WTC11 (cell line): ENCODE data around the gene PLTP.

Experiments
- CTCF ChIP-seq: fragments of 200-600 bp; IDR thresholded peaks from 2 replicates; pipeline ENCODE4 v1.8.0; 2022; ENCODE audit warnings: antibody characterized with exemption
- E2F1 ChIP-seq: sonication (generic); formaldehyde crosslinking; IDR thresholded peaks from 2 replicates; pipeline ENCODE4 v1.8.0; 2022; ENCODE audit warnings: mild to moderate bottlenecking, missing genetic modification reagents
- E2F5 ChIP-seq: sonication (generic); formaldehyde crosslinking; IDR thresholded peaks from 2 replicates; pipeline ENCODE4 v1.8.1; 2022; ENCODE audit warnings: mild to moderate bottlenecking, moderate library complexity, missing genetic modification reagents
- ERG ChIP-seq: fragments of 250-450 bp; sonication (Bioruptor Pico); IDR thresholded peaks from 2 replicates; pipeline ENCODE4 v1.8.0; 2021; ENCODE audit warnings: mild to moderate bottlenecking
- HMGXB4 ChIP-seq: sonication (generic); formaldehyde crosslinking; IDR thresholded peaks from 2 replicates; pipeline ENCODE4 v1.8.1; 2023; ENCODE audit warnings: mild to moderate bottlenecking, moderate library complexity, missing genetic modification reagents
- MAX ChIP-seq: sonication (generic); formaldehyde crosslinking; IDR thresholded peaks from 2 replicates; pipeline ENCODE4 v1.8.0; 2022; ENCODE audit warnings: mild to moderate bottlenecking, missing genetic modification reagents
- NR1H2 ChIP-seq: sonication (generic); formaldehyde crosslinking; IDR thresholded peaks from 2 replicates; pipeline ENCODE4 v1.9.0; 2021; ENCODE audit warnings: mild to moderate bottlenecking, moderate library complexity, missing genetic modification reagents
- SOX15 ChIP-seq: fragments of 250-450 bp; sonication (Bioruptor Pico); IDR thresholded peaks from 2 replicates; pipeline ENCODE4 v1.9.0; 2021; ENCODE audit warnings: mild to moderate bottlenecking
- STAT6 ChIP-seq: sonication (generic); formaldehyde crosslinking; conservative IDR thresholded peaks from 2 replicates; pipeline ENCODE4 v1.8.1; 2023; ENCODE audit warnings: mild to moderate bottlenecking, low read depth, missing genetic modification reagents, moderate library complexity
- ZBTB21 ChIP-seq: sonication (generic); formaldehyde crosslinking; IDR thresholded peaks from 2 replicates; pipeline ENCODE4 v1.8.1; 2023; ENCODE audit warnings: mild to moderate bottlenecking, missing genetic modification reagents, borderline replicate concordance

- TF ChIP-seq HMGXB4 (CRISPR knock-in tag) (no peak), STAT6 (no peak), CTCF (no peak), E2F1 (CRISPR knock-in tag) (no peak), NR1H2 (no peak), ZBTB21 (CRISPR knock-in tag) (no peak), MAX (CRISPR knock-in tag) (no peak), E2F5 (CRISPR knock-in tag) (no peak), SOX15 (CRISPR knock-in tag) (no peak), ERG (CRISPR knock-in tag) (no peak)
These were observed 52.0 kb downstream of the PLTP start for GRCh38 chr20:45859916-45860315.
